ENCODE results near the gene PBRM1.
A peak's percentile ranks its signal among the peaks of the same experiment; 100 is the strongest.
"Not testable (repeated sequence)": the region's sequence is repeated elsewhere in the genome, so short reads cannot be mapped to it uniquely, and the experiment has no call there.

The PBRM1 gene

GRCh38 chr3:52536369-52537164 is 149.1 kb downstream of the PBRM1 start, which contains the start of gene UQCC5:
Gene UQCC5 (plus strand): TSS chr3:52536605. CDS start chr3:52536756, 151 bp downstream.
- peak; percentile 93 for ATAC-seq

- ATAC-seq: no peak
Measured at GRCh38 chr3:52536112-52536368, 149.7 kb downstream of the PBRM1 start.

GRCh38 chr3:52535411-52536111 is 150.2 kb downstream of the PBRM1 start:
- no peak for ATAC-seq

GRCh38 chr3:52534281-52535183 is 151.2 kb downstream of the PBRM1 start:
- no peak for ATAC-seq

GRCh38 chr3:52533623-52534280 is 152.0 kb downstream of the PBRM1 start, which contains the start of gene NT5DC2:
Gene NT5DC2 (minus strand): TSS chr3:52533857. CDS start chr3:52533737, 120 bp downstream.
- peak; percentile 28 to 37 for ATAC-seq

- ATAC-seq: no peak
Measured at GRCh38 chr3:52532838-52533622, 152.7 kb downstream of the PBRM1 start.

- ATAC-seq: no peak
Measured at GRCh38 chr3:52532517-52532837, 153.2 kb downstream of the PBRM1 start.

GRCh38 chr3:52531860-52532516 is 153.7 kb downstream of the PBRM1 start:
- no peak for ATAC-seq

GRCh38 chr3:52530918-52531826 is 154.5 kb downstream of the PBRM1 start:
- no peak for ATAC-seq

GRCh38 chr3:52529376-52530333 is 156.1 kb downstream of the PBRM1 start:
- no peak for ATAC-seq

GRCh38 chr3:52528586-52529375 is 156.9 kb downstream of the PBRM1 start:
- no peak for ATAC-seq

- ATAC-seq: no peak
Measured at GRCh38 chr3:52527732-52528585, 157.8 kb downstream of the PBRM1 start.

GRCh38 chr3:52527039-52527731 is 158.5 kb downstream of the PBRM1 start:
- ATAC-seq: no peak

- not testable (repeated sequence) for ATAC-seq
Measured at GRCh38 chr3:52526671-52527038, 159.1 kb downstream of the PBRM1 start.

- no peak for ATAC-seq
Measured at GRCh38 chr3:52525680-52526561, 159.8 kb downstream of the PBRM1 start.
